ENCODE results near the gene RUFY4.

DNA sequence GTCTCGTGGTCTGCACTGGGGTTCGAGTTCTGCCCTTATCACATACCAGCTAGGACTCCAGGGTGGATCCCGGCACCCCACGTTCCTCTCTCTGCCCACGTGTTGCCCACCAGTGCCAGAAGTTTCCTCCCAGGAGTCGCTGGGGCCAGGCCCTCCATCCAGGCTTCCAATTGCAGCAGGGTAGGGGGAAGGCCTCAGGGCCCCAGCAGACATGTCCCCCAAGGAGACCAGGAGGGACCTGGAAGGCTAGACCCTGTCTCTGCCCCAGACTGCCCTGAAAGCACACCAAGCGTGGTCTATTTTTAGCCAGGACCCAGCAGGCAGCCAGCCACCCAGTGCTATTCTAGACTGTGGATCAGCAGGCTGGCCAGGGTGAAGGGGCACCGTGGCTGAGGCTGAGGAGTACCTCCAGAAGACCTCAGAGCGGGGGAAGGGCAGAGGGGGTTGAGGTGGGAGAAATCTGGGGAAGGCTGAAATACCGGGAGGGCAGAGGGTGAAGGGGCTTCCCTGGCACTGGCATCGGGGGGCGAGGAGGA, 47.4 kb upstream of the RUFY4 start:
- TF ChIP-seq, protein P1, sequence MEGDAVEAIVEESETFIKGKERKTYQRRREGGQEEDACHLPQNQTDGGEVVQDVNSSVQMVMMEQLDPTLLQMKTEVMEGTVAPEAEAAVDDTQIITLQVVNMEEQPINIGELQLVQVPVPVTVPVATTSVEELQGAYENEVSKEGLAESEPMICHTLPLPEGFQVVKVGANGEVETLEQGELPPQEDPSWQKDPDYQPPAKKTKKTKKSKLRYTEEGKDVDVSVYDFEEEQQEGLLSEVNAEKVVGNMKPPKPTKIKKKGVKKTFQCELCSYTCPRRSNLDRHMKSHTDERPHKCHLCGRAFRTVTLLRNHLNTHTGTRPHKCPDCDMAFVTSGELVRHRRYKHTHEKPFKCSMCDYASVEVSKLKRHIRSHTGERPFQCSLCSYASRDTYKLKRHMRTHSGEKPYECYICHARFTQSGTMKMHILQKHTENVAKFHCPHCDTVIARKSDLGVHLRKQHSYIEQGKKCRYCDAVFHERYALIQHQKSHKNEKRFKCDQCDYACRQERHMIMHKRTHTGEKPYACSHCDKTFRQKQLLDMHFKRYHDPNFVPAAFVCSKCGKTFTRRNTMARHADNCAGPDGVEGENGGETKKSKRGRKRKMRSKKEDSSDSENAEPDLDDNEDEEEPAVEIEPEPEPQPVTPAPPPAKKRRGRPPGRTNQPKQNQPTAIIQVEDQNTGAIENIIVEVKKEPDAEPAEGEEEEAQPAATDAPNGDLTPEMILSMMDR (conservative IDR thresholded peaks at IDR 0.05; ENCODE audit: low read length): no peak
- TF ChIP-seq EZH2phosphoT487 (IDR thresholded peaks at IDR 0.05; ENCODE audit: borderline replicate concordance, low read depth, low read length): no peak

Data from OCI-LY7 (cell line).